Uterus (tissue), 4 donors: ENCODE data around the gene SV2C. TPM values are rescaled to one million over a fixed set of nuclear protein-coding genes. Genes with fewer than 3 reads are reported as not detected.

Experiments used
- DNase-seq, 2 donors: peaks; one replicate each; pipeline ENCODE4 v3.0.0-alpha.2; 2019 to 2020
- H3K27ac ChIP-seq, 2 donors: fragments of 200-600 bp; sonication (generic); 1 replicate in 1 of 2; 2 replicates in 1 of 2; pipeline ENCODE4 v1.5.1; 2016 to 2018
- H3K27me3 ChIP-seq, 2 donors: fragments of 200-600 bp; sonication (generic); one replicate each; pipeline ENCODE4 v1.5.1; 2018 to 2019; ENCODE audit warnings: control low read depth in 1 of 2
- H3K36me3 ChIP-seq, 2 donors: fragments of 200-600 bp; sonication (generic); one replicate each; pipeline ENCODE4 v1.5.1; 2019; ENCODE audit warnings: control low read depth in 1 of 2
- H3K4me1 ChIP-seq, 2 donors: fragments of 200-600 bp; sonication (generic); one replicate each; pipeline ENCODE4 v1.5.1; 2018 to 2019; ENCODE audit warnings: control low read depth in 1 of 2
- H3K4me3 ChIP-seq, 2 donors: fragments of 200-600 bp; sonication (generic); 1 replicate in 1 of 2; 2 replicates in 1 of 2; pipeline ENCODE4 v1.5.1; 2018 to 2019; ENCODE audit warnings: mild to moderate bottlenecking in 1 of 2
- H3K9me3 ChIP-seq, 2 donors: fragments of 200-600 bp; sonication (generic); one replicate each; pipeline ENCODE4 v1.5.1; 2019; ENCODE audit warnings: control low read depth in 1 of 2
- CTCF ChIP-seq, 4 experiments: fragments of 200-600 bp in 2 of 4; fragments of 450-650 bp in 2 of 4; sonication (generic) in 2 of 4; IDR thresholded peaks; one replicate each; pipeline ENCODE4 v1.5.1; 2016 to 2019; ENCODE audit warnings: antibody characterized with exemption in 4 of 4, mild to moderate bottlenecking in 2 of 4, moderate library complexity in 1 of 4
- POLR2A ChIP-seq, 2 donors: fragments of 450-650 bp; IDR thresholded peaks; one replicate each; pipeline ENCODE4 v1.6.1; 2016; ENCODE audit warnings: antibody characterized with exemption in 2 of 2, mild to moderate bottlenecking in 1 of 2, moderate library complexity in 1 of 2
- intact Hi-C: fragments of 100-400 bp; cut with DNase I; formaldehyde crosslinking; loops from one replicate; pipeline ENCODE4 v1.15.1; 2023; ENCODE audit warnings: low total_unique reads
- total RNA-seq, 4 donors: library from RNA; depleted of rRNA in 3 of 4; stranded (reverse); fragments of >200 nt in 3 of 4; gene quantifications; one replicate each; pipeline versions ENCODE4 v1.1.0 to v1.2.4, GENCODE V29; 2014 to 2023
- donor health status: DM: yes; HTN: yes; CAD: no.

The SV2C gene
- total RNA-seq, 4 donors from 2014 or later, result 0.21 to 3.7 TPM; not detected in 2

DNA sequence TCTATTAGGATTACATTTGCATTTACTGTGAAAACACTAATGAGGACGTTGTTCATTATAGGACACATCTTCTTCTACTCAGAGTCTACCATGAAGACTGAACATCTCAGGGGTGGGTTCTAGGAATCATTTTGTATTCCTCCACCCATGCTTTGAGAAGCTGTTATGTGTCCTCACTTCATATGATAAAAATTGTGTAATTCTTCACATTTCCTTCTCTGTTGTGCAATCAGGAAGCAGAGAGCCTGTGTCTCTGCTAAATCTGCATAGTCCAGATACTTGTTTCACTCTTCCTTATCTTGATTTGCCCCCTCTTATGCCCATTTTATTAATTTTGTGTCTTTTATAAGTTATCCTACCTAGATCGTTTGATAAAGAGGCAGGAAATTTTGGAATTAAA is 222.1 kb downstream of the SV2C start:
- Histone ChIP-seq H3K27me3 (no peaks in the 10 kb centered on the region), H3K36me3 (no peaks in the 10 kb centered on the region), H3K4me1 (no peaks in the 10 kb centered on the region), H3K27ac (no peak overlapping the region), H3K4me3 (no peak overlapping the region), H3K9me3 (no peaks in the 10 kb centered on the region)
- DNase-seq, result no peak
- intact Hi-C loops, result no loop called here
- no peak for TF ChIP-seq POLR2A (IDR thresholded peaks at IDR 0.05)
- no peak for TF ChIP-seq CTCF (IDR thresholded peaks at IDR 0.05)

DNA sequence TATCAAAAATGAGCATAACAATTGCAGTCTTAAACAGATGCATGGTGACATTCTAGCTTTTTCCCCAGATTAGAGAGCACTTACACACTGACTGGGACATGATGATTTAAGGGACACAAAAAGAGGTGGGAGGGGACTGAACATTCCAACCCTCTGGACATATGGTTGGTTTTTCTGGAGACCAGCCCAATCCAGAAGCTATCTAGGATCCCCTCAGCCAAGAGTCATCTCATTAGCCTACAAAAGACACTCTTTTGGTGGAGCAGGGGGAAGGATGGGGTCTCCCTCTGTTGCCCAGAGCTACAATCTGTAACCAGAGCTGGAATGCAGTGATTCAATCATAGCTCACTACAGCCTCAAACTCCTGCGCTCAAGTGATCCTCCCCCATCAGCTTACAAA is 222.6 kb downstream of the SV2C start:
- no peak for TF ChIP-seq POLR2A (IDR thresholded peaks at IDR 0.05)
- TF ChIP-seq CTCF (IDR thresholded peaks at IDR 0.05), result no peak
- H3K4me1 ChIP-seq, result no peaks in the 10 kb centered on the region
- intact Hi-C loops, result no loop called here
- no peak for DNase-seq
- no peak overlapping the region for H3K27ac ChIP-seq
- no peaks in the 10 kb centered on the region for H3K27me3 ChIP-seq
- H3K4me3 ChIP-seq, result no peak overlapping the region
- no peaks in the 10 kb centered on the region for H3K9me3 ChIP-seq
- no peaks in the 10 kb centered on the region for H3K36me3 ChIP-seq

DNA sequence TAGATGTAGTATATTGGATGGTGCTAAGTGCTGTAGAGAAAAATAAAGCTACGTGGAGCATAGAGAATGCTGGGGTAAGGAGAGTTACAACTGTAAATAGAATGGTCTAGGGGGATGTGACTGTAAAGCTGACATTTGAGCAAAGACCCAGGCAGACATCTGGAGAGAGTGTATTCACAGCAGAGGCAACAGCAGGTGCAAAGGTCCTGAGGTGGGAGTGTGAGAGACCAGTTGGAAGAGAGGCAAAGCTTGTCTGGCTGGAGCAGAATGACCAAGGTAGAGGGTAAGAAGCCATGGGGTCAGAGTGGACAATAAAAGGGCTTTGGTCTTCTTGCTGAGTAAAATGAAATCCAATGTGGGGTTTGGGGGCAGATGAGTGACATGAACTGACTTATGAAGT is 227.0 kb downstream of the SV2C start:
- no peak for DNase-seq
- no peaks in the 10 kb centered on the region for H3K9me3 ChIP-seq
- intact Hi-C loops, result no loop called here

DNA sequence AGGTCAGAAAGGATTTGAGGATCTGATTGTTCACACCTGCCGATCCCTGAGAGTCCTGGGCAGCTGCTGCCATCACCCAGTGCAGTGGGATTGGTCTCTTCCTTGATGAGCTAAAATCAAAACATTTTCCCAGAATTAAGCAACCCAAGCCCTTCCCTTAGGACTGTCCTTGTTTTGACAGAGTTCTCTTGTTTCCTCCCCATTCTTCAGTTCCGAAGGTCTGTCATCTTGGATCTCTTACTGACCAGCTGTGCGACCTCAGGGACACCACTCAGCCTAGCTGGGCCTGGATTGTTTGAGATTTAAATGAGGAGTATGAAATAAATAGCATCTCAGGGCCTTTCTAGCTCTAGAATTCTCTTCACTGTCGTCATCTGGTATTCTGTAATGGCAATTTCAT is 229.6 kb downstream of the SV2C start:
- Histone ChIP-seq H3K4me3 (no peak overlapping the region), H3K36me3 (no peaks in the 10 kb centered on the region), H3K4me1 (no peaks in the 10 kb centered on the region), H3K9me3 (no peaks in the 10 kb centered on the region), H3K27ac (no peak overlapping the region), H3K27me3 (no peaks in the 10 kb centered on the region)
- DNase-seq, result no peak
- no peak for TF ChIP-seq CTCF (IDR thresholded peaks at IDR 0.05)
- TF ChIP-seq POLR2A (IDR thresholded peaks at IDR 0.05), result no peak
- intact Hi-C loops, result no loop called here

More for the DNA sequence above, 227.0 kb downstream of the SV2C start:
- no peaks in the 10 kb centered on the region for H3K36me3 ChIP-seq
- no peaks in the 10 kb centered on the region for H3K4me1 ChIP-seq
- H3K4me3 ChIP-seq, result no peak overlapping the region
- H3K27me3 ChIP-seq, result no peaks in the 10 kb centered on the region
- no peak overlapping the region for H3K27ac ChIP-seq
- TF ChIP-seq POLR2A (IDR thresholded peaks at IDR 0.05), result no peak
- no peak for TF ChIP-seq CTCF (IDR thresholded peaks at IDR 0.05)

DNA sequence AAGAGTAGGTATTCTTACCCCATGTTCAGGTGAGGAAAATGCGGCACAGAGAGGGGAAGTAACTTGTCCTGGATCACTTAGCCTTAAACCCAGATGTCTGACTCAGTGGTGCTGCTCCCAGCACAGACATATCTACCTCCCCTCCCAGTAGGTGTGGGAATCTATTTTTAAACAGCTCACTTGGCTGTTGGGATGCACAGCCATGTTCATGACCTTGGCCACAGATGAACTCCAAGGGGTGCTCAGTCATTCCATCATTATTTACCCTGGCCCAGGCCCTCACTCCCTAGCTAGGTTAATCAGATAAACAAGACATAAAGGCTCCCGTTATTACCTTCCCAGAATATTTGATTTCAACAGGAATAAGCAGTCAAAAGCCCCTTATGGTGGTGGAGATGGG is 231.5 kb downstream of the SV2C start:
- Histone ChIP-seq H3K27ac (no peak overlapping the region), H3K4me3 (no peak overlapping the region), H3K9me3 (no peaks in the 10 kb centered on the region), H3K36me3 (no peaks in the 10 kb centered on the region), H3K4me1 (no peaks in the 10 kb centered on the region), H3K27me3 (no peaks in the 10 kb centered on the region)
- intact Hi-C loops, result no loop called here
- no peak for DNase-seq
- TF ChIP-seq CTCF (IDR thresholded peaks at IDR 0.05) (no peak), POLR2A (IDR thresholded peaks at IDR 0.05) (no peak)
